Posterior vena cava (tissue), 2 donors: ENCODE results near the gene COLQ. TPM values are rescaled to one million over a fixed set of nuclear protein-coding genes. Genes with fewer than 3 reads are reported as not detected.
"Not testable (repeated sequence)": the region's sequence is repeated elsewhere in the genome, so short reads cannot be mapped to it uniquely, and the experiment has no call there.

ENCODE experiments used
- DNase-seq: peaks from one replicate; pipeline ENCODE4 v3.0.0-alpha.2; 2020; ENCODE audit warnings: low spot score
- intact Hi-C, 2 donors: fragments of 100-400 bp; cut with DNase I; formaldehyde crosslinking; loops; one replicate each; pipeline versions ENCODE4 v1.14.1 to v1.14.2; 2022 to 2023
- long read RNA-seq, 2 donors: library from polyadenylated mRNA; unstranded; transcript quantifications; one replicate each; pipeline ENCODE4 v2.0.0, GENCODE V29; 2020 to 2021
- total RNA-seq, 2 donors: library from RNA; stranded (reverse); fragmentation: NEBNext Ultra II Directional; extraction: Animal tissue kit (Norgen Biotek cat#: 25700); gene quantifications; one replicate each; pipeline ENCODE4 v1.2.1, GENCODE V29; 2021
- donor health status: DM: yes; HTN: yes; CAD: no.
- donor health status: DM: yes; HTN: yes; CAD: no.

COLQ gene
- 1 to 10 TPM; 2.2 to 2.8 TPM for total RNA-seq
- long read RNA-seq, donor 1, result 0 reads
- long read RNA-seq, donor 2, partial matches to known transcripts, result 0 of 1 reads
- long read RNA-seq, donor 2, other reads (novel, unspliced or antisense), result 0 of 1 reads

- DNase-seq, result no peak
- intact Hi-C loops, result no loop called here
These were observed at the start of gene COLQ for GRCh38 chr3:15521573-15521965. COLQ (minus strand) TSS chr3:15521706; CDS start chr3:15521625, 81 bp downstream.

GRCh38 chr3:15563190-15563589 lies 41.7 kb upstream of the COLQ start:
- intact Hi-C loops, result loop anchor here in 1 of 2 donors (10.0 kb wide), 1 partner anchor 128 kb away; no protein-coding TSS in a partner anchor
- no peak for DNase-seq

- no peak for DNase-seq
- intact Hi-C loops, result loop anchor here in 1 of 2 donors (10.0 kb wide), 1 partner anchor 128 kb away; no protein-coding TSS in a partner anchor
These were observed 41.1 kb upstream of the COLQ start for GRCh38 chr3:15562560-15562959.

GRCh38 chr3:15558581-15558980 lies 37.1 kb upstream of the COLQ start:
- intact Hi-C loops, result loop anchor here in 1 of 2 donors (10.0 kb wide), 1 partner anchor 124 kb away; no protein-coding TSS in a partner anchor
- no peak for DNase-seq

GRCh38 chr3:15557511-15557946 lies 36.0 kb upstream of the COLQ start:
- intact Hi-C loops, result loop anchor here in 1 of 2 donors (10.0 kb wide), 1 partner anchor 123 kb away; no protein-coding TSS in a partner anchor
- no peak for DNase-seq

- no peak for DNase-seq
- intact Hi-C loops, result loop anchor here in 1 of 2 donors (10.0 kb wide), 1 partner anchor 122 kb away; no protein-coding TSS in a partner anchor
These were observed 35.0 kb upstream of the COLQ start for GRCh38 chr3:15556512-15556911.

- intact Hi-C loops, result loop anchor here in 1 of 2 donors (10.0 kb wide), 1 partner anchor 119 kb away; no protein-coding TSS in a partner anchor
- DNase-seq, result no peak
These were observed 32.2 kb upstream of the COLQ start for GRCh38 chr3:15553749-15554148.

GRCh38 chr3:15551902-15552301 lies 30.4 kb upstream of the COLQ start:
- intact Hi-C loops, result loop anchor here in 1 of 2 donors (10.0 kb wide), 1 partner anchor 117 kb away; no protein-coding TSS in a partner anchor

GRCh38 chr3:15549846-15550245 lies 28.3 kb upstream of the COLQ start:
- intact Hi-C loops, result loop anchor here in 1 of 2 donors (10.0 kb wide), 1 partner anchor 115 kb away; no protein-coding TSS in a partner anchor
- DNase-seq, result no peak

More at GRCh38 chr3:15551902-15552301, 30.4 kb upstream of the COLQ start:
- no peak for DNase-seq

GRCh38 chr3:15542614-15543013 lies 21.1 kb upstream of the COLQ start:
- intact Hi-C loops, result no loop called here
- DNase-seq, result no peak

- no peak for DNase-seq
- intact Hi-C loops, result no loop called here
These were observed 19.9 kb upstream of the COLQ start for GRCh38 chr3:15541371-15541770.

GRCh38 chr3:15539066-15539465 lies 17.6 kb upstream of the COLQ start:
- DNase-seq, result no peak
- intact Hi-C loops, result no loop called here

- DNase-seq, result no peak
- intact Hi-C loops, result no loop called here
These were observed 16.8 kb upstream of the COLQ start for GRCh38 chr3:15538345-15538744.

GRCh38 chr3:15536856-15537255 lies 15.3 kb upstream of the COLQ start:
- intact Hi-C loops, result no loop called here
- no peak for DNase-seq

GRCh38 chr3:15535732-15536131 lies 14.2 kb upstream of the COLQ start:
- intact Hi-C loops, result no loop called here
- no peak for DNase-seq

- not testable (repeated sequence) for DNase-seq
These were observed 11.1 kb upstream of the COLQ start for GRCh38 chr3:15532614-15533013.

GRCh38 chr3:15531346-15531745 lies 9.8 kb upstream of the COLQ start:
- intact Hi-C loops, result no loop called here
- no peak for DNase-seq

More at GRCh38 chr3:15532614-15533013, 11.1 kb upstream of the COLQ start:
- intact Hi-C loops, result not testable (repeated sequence)

- intact Hi-C loops, result no loop called here
- no peak for DNase-seq
These were observed 7.5 kb upstream of the COLQ start for GRCh38 chr3:15528854-15529537.

- intact Hi-C loops, result no loop called here
- no peak for DNase-seq
These were observed 5.5 kb upstream of the COLQ start for GRCh38 chr3:15527031-15527459.

- DNase-seq, result no peak
- intact Hi-C loops, result no loop called here
These were observed 4.3 kb upstream of the COLQ start for GRCh38 chr3:15525790-15526189.
